GM19193 (cell line): ENCODE data around the gene RASL11A.
A peak's percentile ranks its signal among the peaks of the same experiment; 100 is the strongest.

Experiments used
- POLR2A ChIP-seq: IDR thresholded peaks from 4 replicates; pipeline ENCODE4 v1.6.1; 2011; ENCODE audit not compliant: insufficient read depth, insufficient read length; ENCODE audit errors: extremely low read depth

The RASL11A gene, protein sequence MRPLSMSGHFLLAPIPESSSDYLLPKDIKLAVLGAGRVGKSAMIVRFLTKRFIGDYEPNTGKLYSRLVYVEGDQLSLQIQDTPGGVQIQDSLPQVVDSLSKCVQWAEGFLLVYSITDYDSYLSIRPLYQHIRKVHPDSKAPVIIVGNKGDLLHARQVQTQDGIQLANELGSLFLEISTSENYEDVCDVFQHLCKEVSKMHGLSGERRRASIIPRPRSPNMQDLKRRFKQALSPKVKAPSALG

DNA sequence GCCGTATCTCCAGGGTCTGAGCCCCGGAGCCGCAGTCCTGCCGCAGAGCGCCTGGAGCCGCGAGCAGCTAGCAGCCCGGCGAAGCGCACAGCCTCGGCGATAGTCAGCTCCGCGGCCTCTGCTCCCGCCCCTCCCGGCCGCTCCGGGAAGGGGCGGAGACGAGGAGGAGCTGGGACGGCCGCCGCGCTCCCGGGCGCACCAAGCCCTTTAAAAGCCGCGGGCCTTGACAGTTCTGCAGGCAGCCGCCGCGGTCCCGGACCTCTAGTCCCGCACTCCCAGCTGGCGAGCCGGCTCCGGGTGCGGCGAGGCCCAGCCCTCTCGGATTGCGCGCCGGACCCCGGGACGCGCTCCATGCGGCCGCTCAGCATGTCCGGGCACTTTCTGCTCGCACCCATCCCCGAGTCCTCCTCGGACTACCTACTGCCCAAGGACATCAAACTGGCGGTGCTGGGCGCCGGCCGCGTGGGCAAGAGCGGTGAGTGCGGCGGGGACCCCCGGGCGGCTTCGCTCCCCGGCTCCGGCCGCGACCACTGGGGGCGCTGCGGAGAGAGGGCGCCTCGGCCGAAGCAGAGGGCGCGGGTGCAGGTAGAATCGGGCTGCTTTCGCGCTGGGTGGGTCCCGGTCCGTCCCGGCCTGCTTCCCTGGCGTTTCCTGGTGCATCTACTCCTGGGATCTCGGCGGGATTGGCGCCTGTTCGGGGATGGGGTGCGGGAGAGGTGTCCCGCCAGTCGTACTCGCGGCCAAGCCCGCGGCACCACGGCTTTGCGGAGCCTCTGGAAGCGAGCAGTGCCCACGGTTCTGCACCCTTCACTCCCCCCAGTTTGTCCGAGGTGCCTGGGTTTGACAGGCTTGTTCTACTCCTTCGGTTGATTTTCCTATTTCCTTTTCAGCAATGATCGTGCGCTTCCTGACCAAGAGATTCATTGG is at the start of gene RASL11A:
Gene RASL11A (plus strand): TSS at position 237 of the 927 bp plus-strand sequence. CDS start 115 bp downstream, at position 352.
- TF ChIP-seq POLR2A, result peak; percentile 59

GRCh38 chr13:27226991-27227390 is 43.6 kb upstream of the RASL11A start:
- no peak for TF ChIP-seq POLR2A

DNA sequence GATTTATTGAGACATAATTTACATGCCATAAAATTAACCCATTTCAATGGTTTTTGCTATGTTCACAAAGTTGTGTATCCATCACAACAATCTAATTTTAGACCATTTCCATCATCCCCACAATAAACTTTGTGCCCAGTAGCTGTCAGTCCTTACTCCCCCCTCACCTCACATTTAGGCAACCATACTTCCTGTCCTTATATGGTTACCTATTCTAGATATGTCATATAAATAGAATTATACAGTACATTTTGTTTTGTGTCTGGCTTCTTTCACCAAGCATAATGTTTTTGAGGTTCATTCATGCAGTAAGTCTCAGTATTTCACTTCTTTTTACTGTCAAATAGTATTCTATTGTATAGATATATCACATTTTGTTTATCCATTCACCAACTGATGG is 42.5 kb upstream of the RASL11A start:
- no peak for TF ChIP-seq POLR2A

DNA sequence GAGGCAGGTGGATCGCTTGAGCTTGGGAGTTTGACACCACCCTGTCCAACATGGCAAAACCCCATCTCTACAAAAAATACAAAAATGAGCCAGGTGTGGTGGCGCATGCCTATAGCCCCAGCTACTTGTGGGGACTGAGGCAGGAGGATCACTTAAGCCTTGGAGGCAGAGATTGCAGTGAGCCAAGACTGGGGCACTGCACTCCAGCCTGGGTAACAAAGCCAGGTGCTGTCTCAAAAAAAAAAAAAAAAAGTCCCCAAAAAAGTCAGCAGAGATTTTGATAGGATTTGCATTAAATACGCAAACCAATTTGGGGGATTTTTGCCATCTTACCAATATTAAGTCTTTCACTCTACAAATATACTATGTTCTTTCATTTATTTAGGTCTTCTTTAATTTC is 41.0 kb upstream of the RASL11A start:
- no peak for TF ChIP-seq POLR2A

DNA sequence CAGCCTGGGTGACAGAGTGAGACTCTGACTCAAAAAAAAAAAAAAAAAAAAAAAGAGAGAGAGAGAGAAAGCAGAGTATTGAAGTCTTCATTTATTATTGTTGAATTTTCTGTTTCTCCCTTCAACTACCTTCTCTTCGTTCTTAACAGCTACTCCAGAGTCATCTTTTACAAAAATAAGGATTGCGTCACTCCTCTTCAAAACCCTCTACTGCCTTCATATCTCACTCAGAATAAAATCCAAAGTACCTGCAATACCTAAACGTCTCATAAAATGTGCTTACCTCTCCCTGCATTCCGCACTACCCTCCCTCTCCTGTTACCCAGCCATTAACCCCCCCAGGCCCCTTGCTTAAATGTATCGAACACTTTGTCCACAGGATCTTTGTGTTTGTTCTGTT is 36.7 kb upstream of the RASL11A start:
- TF ChIP-seq POLR2A, result no peak

DNA sequence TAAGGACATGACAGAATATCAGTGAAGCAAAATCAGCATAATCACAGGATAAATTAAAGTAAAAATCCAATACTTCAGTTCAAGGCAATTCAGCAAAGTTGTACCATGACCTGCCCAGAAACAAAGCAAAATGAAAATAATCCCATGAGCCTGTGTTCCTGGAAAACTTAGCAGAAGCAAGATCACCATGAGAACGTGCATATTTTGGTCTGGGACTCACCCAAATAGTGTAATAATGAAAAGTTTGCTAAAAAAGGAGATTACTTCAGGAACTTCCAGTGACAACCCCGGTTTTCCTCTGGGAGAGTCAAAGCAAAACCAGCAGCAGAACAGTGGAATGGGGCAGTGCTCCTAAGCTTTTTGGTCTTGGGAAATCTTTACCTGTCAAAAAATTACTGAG is 34.2 kb upstream of the RASL11A start:
- TF ChIP-seq POLR2A, result no peak

- no peak for TF ChIP-seq POLR2A
These were observed 27.9 kb upstream of the RASL11A start for GRCh38 chr13:27242702-27243101.

DNA sequence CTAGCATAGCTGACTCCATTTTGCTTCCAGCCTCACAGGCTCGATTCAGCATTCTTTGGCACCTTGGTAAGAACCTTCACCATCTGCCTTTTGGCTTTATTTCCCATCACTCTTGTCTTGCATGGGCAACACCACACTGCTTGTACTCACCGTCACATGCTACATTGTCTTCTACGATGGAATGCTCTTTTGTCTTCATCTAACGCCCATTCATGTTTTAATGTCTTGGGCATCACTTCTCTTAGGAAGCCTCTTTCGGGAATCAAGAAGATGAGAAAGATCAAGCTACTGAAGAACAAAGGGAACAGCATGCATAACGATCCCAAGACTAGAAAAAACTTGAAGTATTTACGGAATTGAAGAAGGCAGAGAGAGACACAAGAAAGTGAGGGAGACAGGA is 25.0 kb upstream of the RASL11A start:
- no peak for TF ChIP-seq POLR2A

- no peak for TF ChIP-seq POLR2A
These were observed 19.8 kb upstream of the RASL11A start for GRCh38 chr13:27250833-27251165.

DNA sequence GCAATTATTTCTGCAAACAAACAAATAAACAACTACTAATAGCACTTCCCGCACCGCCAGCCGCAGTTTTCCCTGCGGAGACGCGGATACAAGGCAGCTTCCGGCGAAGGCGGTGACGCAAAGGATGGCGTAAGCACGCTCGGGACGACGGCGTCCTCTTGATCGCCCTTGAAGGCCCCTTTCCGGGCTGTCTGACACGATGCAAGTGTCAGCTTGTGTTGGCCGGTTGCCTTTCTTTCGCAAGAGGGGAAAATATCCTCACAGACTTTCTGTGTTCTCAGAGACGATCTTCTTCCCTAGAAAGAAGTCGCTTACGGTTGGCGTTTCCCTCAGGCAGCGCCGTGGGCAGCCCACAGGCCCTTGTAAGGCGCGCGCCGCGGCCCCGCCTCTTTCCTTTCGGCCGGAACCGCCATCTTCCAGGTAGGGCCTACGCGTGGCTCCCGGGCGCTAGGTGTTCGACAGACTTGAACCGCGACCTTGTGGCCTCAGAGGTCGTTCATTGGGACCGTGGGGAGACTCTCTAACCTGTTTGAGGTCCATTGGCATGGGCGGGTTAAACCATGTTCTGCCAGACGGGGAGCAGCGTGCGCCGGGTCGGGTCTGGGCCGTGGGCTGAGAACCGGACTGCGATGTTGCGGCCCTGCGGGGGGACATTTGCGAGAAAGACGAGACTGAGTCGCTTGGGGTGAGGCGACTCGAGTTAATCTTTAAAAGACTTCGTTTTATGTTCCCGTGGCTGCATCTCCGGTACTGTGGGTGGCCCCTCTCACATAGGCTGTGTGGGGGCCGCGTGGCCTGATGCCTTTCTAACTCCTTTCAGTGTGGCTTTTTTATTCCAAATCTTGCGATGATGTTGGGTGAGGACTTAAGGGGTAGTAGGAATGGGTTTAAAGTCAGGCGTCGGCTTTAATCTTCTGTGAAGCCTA is 19.2 kb upstream of the RASL11A start, which contains the start of gene RPL21:
Gene RPL21 (plus strand): TSS at position 393 of the 926 bp plus-strand sequence. CDS start 2,219 bp downstream, outside the sequence.
- TF ChIP-seq POLR2A, result peak; percentile 96

DNA sequence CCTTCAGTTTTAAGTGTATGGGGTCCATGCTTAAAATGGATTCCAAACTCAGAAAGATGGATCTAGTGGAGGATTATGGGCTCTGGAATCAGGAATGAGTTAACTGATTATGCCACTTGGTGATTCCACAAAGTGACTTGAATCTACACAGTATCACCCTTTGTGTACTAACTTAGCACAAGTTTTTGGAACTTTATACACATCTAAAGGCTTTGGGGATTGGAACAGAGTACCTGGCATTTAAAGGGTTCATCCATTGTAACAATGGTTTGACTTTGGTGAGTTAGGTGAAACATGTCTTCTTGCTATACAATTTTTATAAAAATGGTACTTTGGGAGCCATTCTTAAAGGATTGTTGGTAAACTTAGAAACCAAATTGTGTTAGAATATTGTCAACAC is 18.2 kb upstream of the RASL11A start:
- TF ChIP-seq POLR2A, result no peak

GRCh38 chr13:27257233-27257568 is 13.4 kb upstream of the RASL11A start:
- TF ChIP-seq POLR2A, result no peak

DNA sequence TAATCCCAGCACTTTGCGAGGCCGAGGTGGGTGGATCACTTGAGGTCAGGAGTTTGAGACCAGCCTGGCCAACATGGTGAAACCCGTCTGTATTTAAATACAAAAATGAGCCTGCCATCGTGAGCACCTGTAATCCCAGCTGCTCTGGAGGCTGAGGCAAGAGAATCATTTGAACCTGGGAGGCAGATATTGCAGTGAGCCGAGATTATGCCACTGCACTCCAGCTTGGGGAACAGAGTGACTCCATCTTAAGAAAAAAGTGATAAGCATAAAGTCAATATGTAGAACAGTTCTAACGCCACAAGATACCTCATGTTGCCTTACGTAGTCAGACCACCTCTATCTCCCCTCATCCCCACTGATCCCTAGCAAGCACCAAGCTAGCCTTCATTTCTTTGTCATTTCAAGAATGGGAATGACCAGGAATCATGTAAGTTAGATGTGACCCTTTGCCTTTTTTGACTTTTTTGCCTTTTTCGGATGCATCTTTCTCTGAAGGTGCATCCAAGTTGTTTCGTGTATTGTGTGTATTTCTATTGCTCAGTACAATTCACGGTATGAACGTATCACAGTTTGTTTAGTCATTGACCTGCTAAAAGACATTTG is 12.9 kb upstream of the RASL11A start:
- TF ChIP-seq POLR2A, result no peak

DNA sequence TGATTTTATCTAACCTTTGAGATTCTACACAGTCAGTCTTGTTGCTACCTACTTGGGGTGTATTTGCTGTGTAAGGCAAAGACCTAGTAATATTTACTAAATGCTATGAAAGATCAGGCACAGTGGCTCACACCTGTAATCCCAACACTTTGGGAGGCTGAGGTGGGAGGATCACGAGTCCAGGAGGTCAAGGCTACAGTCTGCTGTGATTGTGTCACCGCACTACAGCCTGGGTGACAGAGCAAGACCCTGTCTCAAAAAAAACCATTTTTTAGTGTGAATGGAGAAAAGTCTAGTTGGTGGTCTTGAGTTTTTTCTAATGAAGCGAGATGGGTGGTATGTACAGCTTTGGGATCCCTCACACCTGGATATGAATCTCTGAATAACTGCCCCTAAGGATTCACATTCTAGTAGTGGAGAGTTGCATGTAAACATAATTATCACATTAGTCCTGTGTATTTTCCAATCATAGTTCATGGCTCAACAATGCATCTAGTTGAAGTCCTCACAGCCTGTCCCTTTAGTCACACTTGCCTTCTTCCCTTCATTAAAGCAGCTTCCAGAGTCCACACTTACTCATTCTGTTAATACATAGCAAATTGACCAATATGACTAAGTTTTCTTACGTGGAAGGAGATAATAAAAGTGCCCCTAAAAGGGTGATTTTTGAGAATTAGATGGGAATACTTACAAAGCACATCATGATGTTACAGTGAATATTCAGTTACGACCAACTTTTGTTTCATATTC is 11.8 kb upstream of the RASL11A start:
- peak; percentile 6 for TF ChIP-seq POLR2A
